DND-41 (cell line): ENCODE measurements around the gene RNU5B-1.

ENCODE experiments used
- CTCF ChIP-seq: IDR thresholded peaks from 2 replicates; pipeline ENCODE4 v1.5.1; 2012; ENCODE audit warnings: borderline replicate concordance, low read length, moderate library complexity, mild to moderate bottlenecking; ENCODE audit not compliant: poor library complexity, severe bottlenecking; ENCODE audit errors: extremely low read depth
- EZH2 ChIP-seq: IDR thresholded peaks from 3 replicates; pipeline ENCODE4 v1.6.1; 2012; ENCODE audit warnings: borderline replicate concordance, low read depth, mild to moderate bottlenecking, moderate library complexity, low read length, inconsistent platforms; ENCODE audit not compliant: severe bottlenecking

DNA sequence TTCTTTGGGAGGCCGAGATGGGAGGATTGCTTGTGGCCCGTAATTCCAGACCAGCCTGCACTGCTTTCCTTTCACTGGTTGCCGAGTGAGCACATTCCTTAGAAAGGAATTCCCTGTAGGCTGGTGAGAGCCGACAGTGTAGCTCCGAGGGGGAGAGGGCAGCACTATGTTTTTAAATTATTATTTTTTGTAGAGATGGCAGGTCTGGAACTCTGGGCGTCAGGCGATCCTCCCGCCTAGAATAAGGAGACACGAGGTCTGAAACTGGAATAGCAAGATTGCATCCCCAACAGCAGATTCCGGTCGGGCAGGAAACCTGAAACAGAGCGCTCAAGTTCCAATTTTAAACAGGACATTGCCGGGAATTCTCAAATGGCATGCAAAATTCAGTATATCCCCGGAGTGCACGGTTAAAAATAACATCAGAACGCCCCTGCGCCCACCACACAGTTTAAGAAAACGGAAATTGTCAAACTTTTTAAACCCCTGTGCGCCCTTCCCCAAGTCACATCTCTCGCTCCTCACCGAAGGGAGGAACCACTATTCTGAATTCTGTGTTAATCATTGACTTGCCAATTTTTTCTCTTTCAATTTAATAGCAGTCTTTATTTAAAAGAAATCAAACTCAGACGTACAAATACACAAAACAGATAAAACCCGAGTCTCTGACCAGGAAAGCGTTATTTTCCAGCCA, 643 bp upstream of the RNU5B-1 start:
- TF ChIP-seq CTCF = no peak
- TF ChIP-seq EZH2 = no peak
